Panc1 (cell line): ENCODE measurements around the gene TIMM8A. TPM values are rescaled to one million over a fixed set of nuclear protein-coding genes. Genes with fewer than 3 reads are reported as not detected.

Experiments
- ATAC-seq: fragments of 200-7000 bp; cut with Tn5 transposase; 2 replicates; pipeline ENCODE4 v1.9.1; 2020; ENCODE audit warnings: mild to moderate bottlenecking, moderate library complexity
- BruUV-seq: library from RNA; stranded (reverse); fragments of 400-500 nt; replicated peaks from 2 replicates; lab custom pipeline; 2021; lab: Mats Ljungman, UMichigan
- CTCF ChIA-PET: fragments of 300-600 bp; sonication (Branson Sonifier 250); formaldehyde crosslinking; loops from one replicate; lab custom pipeline; 2022; ENCODE audit warnings: antibody characterized with exemption; lab: Charles Lee
- POLR2A ChIA-PET: fragments of 300-600 bp; sonication (Branson Sonifier 250); formaldehyde crosslinking; loops from one replicate; lab custom pipeline; 2022; ENCODE audit warnings: antibody characterized with exemption; lab: Charles Lee
- DNase-seq: peaks from one replicate; pipeline ENCODE4 v3.0.0-alpha.2; 2010; ENCODE audit warnings: low read depth, low spot score
- H3K27ac ChIP-seq: 2 replicates; pipeline ENCODE4 v1.5.1; 2011; ENCODE audit warnings: mild to moderate bottlenecking, low read length, inconsistent platforms
- H3K27me3 ChIP-seq: fragments of 200-500 bp; sonication (Bioruptor generic); 2 replicates; pipeline ENCODE4 v1.6.0; 2014; ENCODE audit warnings: low read length, inconsistent platforms; ENCODE audit not compliant: control insufficient read depth, insufficient read depth
- H3K36me3 ChIP-seq: fragments of 200-500 bp; sonication (Bioruptor generic); 2 replicates; pipeline ENCODE4 v1.5.1; 2014; ENCODE audit warnings: inconsistent platforms, mild to moderate bottlenecking, low read length, moderate library complexity; ENCODE audit not compliant: control insufficient read depth, insufficient read depth
- H3K4me1 ChIP-seq: 2 replicates; pipeline ENCODE4 v1.5.1; 2011; ENCODE audit warnings: inconsistent platforms, mild to moderate bottlenecking, low read length, moderate library complexity; ENCODE audit not compliant: control insufficient read depth, insufficient read depth
- H3K4me3 ChIP-seq, 2 experiments: 2 replicates each; pipeline ENCODE4 v1.5.1; 2011 to 2012; ENCODE audit warnings: low read depth in 2 of 2, low read length in 2 of 2, mild to moderate bottlenecking in 2 of 2, inconsistent platforms in 1 of 2, moderate library complexity in 1 of 2
- H3K9me3 ChIP-seq: fragments of 200-500 bp; sonication (Bioruptor generic); 2 replicates; pipeline ENCODE4 v1.5.1; 2014; ENCODE audit warnings: low read depth, mild to moderate bottlenecking, inconsistent platforms, low read length, moderate library complexity; ENCODE audit not compliant: control insufficient read depth, insufficient read depth
- POLR2AphosphoS5 ChIP-seq: IDR thresholded peaks from 2 replicates; pipeline ENCODE4 v1.6.1; 2012; ENCODE audit warnings: mild to moderate bottlenecking, low read depth, low read length, moderate library complexity
- SIN3A ChIP-seq: IDR thresholded peaks from 2 replicates; pipeline ENCODE4 v1.6.1; 2012; ENCODE audit warnings: low read depth, mild to moderate bottlenecking, low read length, moderate library complexity, borderline replicate concordance; ENCODE audit not compliant: insufficient read depth
- TCF7L2 ChIP-seq: IDR thresholded peaks from 2 replicates; pipeline ENCODE4 v1.6.1; 2011; ENCODE audit warnings: mild to moderate bottlenecking, low read depth, low read length, inconsistent platforms
- in situ Hi-C: cut with HindIII; loops from 2 replicates; pipeline ENCODE4 v1.10.0; 2016; ENCODE audit warnings: low sequenced_read_pairs, low pct_unique_long_range_greater_than_20kb
- intact Hi-C: fragments of 100-400 bp; cut with micrococcal nuclease; formaldehyde crosslinking; loops from one replicate; pipeline ENCODE4 v1.10.0; 2022; ENCODE audit not compliant: unreplicated experiment
- total RNA-seq: library from RNA; stranded (reverse); gene quantifications from one replicate; pipeline ENCODE4 v1.2.1, GENCODE V29; 2021; ENCODE audit not compliant: unreplicated experiment
- TF ChIP-seq, protein P1 (sequence below), 2 experiments: IDR thresholded peaks; 2 replicates each; pipeline ENCODE4 v1.6.1; 2011 to 2012; ENCODE audit warnings: low read depth in 2 of 2, control low read depth in 1 of 2, low read length in 1 of 2, mild to moderate bottlenecking in 1 of 2, moderate library complexity in 1 of 2; ENCODE audit not compliant: insufficient read depth in 1 of 2
- TF ChIP-seq, protein P2 (sequence below): fragments of 450-650 bp; IDR thresholded peaks from 2 replicates; pipeline ENCODE4 v1.5.1; 2017; ENCODE audit warnings: mild to moderate bottlenecking

The TIMM8A gene
- total RNA-seq, 1 experiment from 2014 or later = 39.1 TPM

DNA sequence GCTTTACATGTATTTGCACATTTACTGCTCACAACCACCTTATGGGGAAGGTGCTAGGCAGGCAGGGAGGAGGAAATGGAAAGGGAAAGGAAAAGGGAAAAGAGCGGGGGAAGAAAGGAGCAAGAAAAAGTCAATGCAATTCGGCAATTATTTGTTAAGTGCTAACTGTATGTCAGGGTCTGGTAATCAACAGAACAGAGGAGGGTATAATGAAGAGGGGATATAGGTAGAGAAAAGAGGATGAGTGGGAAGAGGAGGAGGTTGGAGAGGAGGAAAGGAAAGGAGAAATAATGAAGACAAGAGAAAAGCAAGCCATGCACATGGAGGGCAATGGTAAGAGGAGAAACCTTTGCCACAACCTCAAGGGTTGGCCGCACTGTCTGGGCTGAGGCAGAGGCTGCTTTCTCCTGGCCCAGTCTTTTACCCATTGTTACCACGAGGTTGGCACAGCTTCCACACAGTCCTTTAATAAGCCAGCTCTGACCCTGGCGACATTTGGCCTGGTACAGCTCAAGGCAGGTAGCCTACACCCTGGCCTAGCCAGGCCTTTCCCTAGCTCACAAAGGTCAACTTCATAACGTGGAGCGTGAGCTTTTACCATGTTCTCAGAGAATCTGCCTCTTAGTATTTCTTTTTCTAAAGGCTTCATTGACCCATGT lies 36.6 kb upstream of the TIMM8A start:
- no TSS peak for BruUV-seq
- no peak overlapping the region for H3K27ac ChIP-seq
- H3K36me3 ChIP-seq = no peaks in the 10 kb centered on the region
- H3K4me1 ChIP-seq = no peaks in the 10 kb centered on the region
- ATAC-seq (no peak), DNase-seq (no peak)
- POLR2A ChIA-PET = no interaction called here
- no peak overlapping the region for H3K4me3 ChIP-seq
- intact Hi-C loops (no loop called here), in situ Hi-C loops (no loop called here)
- CTCF ChIA-PET = no interaction called here
- no peaks in the 10 kb centered on the region for H3K27me3 ChIP-seq
- H3K9me3 ChIP-seq = no peaks in the 10 kb centered on the region
- no peak for TF ChIP-seq TCF7L2

DNA sequence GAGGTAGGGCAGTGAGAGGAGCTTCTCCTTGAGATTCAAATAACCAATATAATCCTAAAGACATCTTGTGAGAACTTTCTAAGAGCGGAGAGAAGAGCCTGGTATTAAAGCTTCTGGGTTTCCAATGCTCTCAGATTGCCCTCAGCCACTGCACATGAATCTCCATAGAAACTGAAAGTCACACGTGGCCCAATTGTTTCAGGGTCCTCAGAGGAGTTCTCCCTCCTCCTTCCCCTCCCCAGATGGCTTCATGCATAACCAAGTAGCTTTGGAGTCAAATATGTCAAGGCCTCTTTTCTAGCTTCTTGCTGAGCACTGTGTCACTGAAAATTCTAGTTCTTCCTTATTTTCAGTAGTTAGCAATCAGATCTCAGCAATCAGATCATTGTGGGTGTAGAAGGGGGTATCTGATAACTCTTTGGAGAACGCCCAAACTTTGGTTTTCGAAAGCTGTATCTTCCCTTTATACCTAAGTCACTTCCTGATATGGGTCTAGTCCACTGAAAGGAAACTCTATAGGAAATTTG lies 35.2 kb upstream of the TIMM8A start:
- POLR2A ChIA-PET = no interaction called here
- DNase-seq (no peak), ATAC-seq (no peak)
- Histone ChIP-seq H3K4me3 (no peak overlapping the region), H3K27ac (no peak overlapping the region), H3K9me3 (no peaks in the 10 kb centered on the region), H3K27me3 (no peaks in the 10 kb centered on the region; the same call in 1 of the 2 replicates), H3K4me1 (no peaks in the 10 kb centered on the region), H3K36me3 (no peaks in the 10 kb centered on the region)
- no TSS peak for BruUV-seq
- CTCF ChIA-PET = no interaction called here
- in situ Hi-C loops = no loop called here
- intact Hi-C loops = no loop called here
- TF ChIP-seq, protein P1, sequence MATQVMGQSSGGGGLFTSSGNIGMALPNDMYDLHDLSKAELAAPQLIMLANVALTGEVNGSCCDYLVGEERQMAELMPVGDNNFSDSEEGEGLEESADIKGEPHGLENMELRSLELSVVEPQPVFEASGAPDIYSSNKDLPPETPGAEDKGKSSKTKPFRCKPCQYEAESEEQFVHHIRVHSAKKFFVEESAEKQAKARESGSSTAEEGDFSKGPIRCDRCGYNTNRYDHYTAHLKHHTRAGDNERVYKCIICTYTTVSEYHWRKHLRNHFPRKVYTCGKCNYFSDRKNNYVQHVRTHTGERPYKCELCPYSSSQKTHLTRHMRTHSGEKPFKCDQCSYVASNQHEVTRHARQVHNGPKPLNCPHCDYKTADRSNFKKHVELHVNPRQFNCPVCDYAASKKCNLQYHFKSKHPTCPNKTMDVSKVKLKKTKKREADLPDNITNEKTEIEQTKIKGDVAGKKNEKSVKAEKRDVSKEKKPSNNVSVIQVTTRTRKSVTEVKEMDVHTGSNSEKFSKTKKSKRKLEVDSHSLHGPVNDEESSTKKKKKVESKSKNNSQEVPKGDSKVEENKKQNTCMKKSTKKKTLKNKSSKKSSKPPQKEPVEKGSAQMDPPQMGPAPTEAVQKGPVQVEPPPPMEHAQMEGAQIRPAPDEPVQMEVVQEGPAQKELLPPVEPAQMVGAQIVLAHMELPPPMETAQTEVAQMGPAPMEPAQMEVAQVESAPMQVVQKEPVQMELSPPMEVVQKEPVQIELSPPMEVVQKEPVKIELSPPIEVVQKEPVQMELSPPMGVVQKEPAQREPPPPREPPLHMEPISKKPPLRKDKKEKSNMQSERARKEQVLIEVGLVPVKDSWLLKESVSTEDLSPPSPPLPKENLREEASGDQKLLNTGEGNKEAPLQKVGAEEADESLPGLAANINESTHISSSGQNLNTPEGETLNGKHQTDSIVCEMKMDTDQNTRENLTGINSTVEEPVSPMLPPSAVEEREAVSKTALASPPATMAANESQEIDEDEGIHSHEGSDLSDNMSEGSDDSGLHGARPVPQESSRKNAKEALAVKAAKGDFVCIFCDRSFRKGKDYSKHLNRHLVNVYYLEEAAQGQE (IDR thresholded peaks at IDR 0.05; ENCODE audit: insufficient read depth in 1 of 2, low read depth in 2 of 2, low read length in 1 of 2) = no peak
- TF ChIP-seq TCF7L2 = no peak
- no peak for TF ChIP-seq POLR2AphosphoS5
- TF ChIP-seq, protein P2, sequence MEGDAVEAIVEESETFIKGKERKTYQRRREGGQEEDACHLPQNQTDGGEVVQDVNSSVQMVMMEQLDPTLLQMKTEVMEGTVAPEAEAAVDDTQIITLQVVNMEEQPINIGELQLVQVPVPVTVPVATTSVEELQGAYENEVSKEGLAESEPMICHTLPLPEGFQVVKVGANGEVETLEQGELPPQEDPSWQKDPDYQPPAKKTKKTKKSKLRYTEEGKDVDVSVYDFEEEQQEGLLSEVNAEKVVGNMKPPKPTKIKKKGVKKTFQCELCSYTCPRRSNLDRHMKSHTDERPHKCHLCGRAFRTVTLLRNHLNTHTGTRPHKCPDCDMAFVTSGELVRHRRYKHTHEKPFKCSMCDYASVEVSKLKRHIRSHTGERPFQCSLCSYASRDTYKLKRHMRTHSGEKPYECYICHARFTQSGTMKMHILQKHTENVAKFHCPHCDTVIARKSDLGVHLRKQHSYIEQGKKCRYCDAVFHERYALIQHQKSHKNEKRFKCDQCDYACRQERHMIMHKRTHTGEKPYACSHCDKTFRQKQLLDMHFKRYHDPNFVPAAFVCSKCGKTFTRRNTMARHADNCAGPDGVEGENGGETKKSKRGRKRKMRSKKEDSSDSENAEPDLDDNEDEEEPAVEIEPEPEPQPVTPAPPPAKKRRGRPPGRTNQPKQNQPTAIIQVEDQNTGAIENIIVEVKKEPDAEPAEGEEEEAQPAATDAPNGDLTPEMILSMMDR = no peak
- no peak for TF ChIP-seq SIN3A

DNA sequence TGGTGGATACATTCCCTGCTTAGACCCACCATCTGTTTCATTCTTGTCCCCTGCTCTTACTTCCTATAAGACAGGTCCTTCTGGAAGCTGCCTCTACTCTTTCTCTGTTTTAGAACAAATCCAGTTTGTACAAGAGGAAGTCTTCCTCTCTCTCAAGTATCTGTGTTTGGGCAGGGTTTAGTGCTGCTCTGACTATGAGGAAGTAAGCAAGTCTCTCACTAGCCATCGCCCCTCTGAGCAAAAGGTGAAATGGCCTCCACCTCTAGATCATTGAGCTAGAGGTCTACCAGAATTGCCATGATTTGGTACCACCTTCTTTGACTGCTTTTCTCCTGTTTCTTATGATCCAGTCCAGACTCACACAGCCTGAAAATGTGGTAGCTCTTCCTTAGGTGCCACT lies 29.0 kb upstream of the TIMM8A start:
- CTCF ChIA-PET = no interaction called here
- peaks cover 4% of the 10 kb centered on the region; the same call in 1 of the 2 replicates for H3K27me3 ChIP-seq
- DNase-seq = no peak
- no peak for TF ChIP-seq POLR2AphosphoS5
- TF ChIP-seq, protein P2 = no peak
- TF ChIP-seq, protein P1 (IDR thresholded peaks at IDR 0.05; ENCODE audit: insufficient read depth in 1 of 2, low read depth in 2 of 2, low read length in 1 of 2) = no peak
- TF ChIP-seq TCF7L2 = no peak
- TF ChIP-seq SIN3A = no peak
- intact Hi-C loops (no loop called here), in situ Hi-C loops (no loop called here)
- H3K36me3 ChIP-seq = no peaks in the 10 kb centered on the region
- no peak overlapping the region for H3K27ac ChIP-seq
- no peaks in the 10 kb centered on the region for H3K9me3 ChIP-seq
- H3K4me1 ChIP-seq = no peaks in the 10 kb centered on the region
- ATAC-seq = no peak
- H3K4me3 ChIP-seq = no peak overlapping the region
- no TSS peak for BruUV-seq
- POLR2A ChIA-PET = no interaction called here
